NCI-H524 (cell line): Measurements from ENCODE around the gene H2BK1.

Experiments
- DNase-seq, 2 experiments: peaks; one replicate each; lab custom pipeline; 2025; lab: John Stamatoyannopoulos, UW

Gene H2BK1

DNA sequence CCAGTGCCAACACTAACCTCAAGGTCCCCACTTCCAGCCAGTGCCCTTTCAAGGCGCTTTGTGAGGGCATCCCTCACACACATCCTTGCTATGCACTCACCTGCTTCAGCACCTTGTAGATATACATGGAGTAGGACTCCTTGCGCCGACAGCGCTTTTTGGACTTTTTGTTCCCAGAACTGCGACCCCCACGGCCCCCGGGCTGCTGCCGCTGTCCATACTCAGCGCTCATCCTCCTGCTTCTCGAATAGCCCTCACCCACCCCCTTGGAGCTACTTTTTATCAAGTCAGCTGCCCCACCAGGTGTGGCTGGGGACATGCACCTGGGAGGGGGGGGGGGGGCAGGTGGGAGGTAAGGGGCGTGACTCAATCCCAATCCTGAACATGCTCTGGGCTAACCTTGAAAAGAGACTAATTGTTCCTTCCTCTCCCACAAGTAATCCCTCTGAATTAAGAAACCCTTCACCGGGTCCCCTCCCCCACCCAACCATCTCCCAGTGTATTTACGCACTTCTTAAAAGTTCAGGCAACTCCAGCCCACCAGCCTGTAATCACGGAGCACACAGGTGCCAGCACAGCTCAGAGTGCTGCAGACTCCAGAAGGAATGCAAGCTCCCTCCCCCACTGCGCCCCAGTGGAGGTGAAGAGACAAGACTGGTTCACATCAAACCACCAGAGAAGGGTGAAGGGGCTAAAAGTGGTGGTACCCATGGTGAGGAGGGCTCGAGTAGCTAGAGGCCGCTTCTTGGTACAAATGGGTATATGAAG lies at the start of gene H2BK1:
Gene H2BK1, minus strand, starts transcription at position 402 of the 768 bp plus-strand sequence. Its CDS starts 170 bp downstream, at position 232.
- no peak for DNase-seq

- no peak for DNase-seq
Observed at GRCh38 chr7:151257990-151258389, 47.7 kb upstream of the H2BK1 start.

GRCh38 chr7:151256410-151257045 lies 46.2 kb upstream of the H2BK1 start:
- no peak for DNase-seq

DNA sequence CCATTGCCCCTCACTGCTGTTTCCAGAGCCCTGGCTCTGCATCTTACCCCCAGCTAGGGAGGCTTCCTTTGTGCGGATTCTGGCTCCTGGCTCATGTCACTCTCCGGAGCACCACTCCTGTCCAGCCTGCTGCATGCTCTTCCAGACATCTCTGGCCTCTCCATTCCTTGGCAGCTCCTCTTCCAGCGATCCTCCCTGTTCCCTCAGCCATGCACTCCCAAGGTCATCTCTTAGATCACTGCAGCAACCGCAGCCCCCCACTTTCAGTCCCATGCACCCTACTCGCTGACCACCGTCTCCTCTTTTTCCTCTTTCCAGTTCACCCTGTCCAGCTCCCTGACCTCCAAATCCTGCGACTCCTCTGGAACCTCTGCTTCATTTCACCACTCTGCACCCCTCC lies 45.1 kb upstream of the H2BK1 start:
- DNase-seq = no peak

DNA sequence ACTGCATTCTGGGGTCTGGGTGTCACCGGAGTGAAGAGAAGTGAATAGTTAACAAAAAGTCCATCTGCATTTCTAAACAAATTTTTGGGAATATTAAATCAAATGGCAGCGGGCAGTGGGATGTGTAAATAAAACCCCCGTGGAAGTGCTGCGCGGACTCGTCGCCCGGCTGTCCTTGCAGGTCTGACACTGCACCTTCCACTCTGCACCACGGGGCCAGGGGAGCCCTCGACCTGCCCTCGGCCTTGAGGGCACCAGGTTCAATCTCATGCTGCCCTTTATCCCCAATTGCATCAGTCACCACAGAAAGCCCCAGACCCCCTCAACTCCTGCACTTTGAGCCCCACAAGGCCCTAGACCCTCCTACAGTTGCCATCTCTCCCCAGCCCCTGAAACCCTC lies 44.6 kb upstream of the H2BK1 start:
- no peak for DNase-seq

- no peak for DNase-seq
Observed at GRCh38 chr7:151254316-151254715, 44.0 kb upstream of the H2BK1 start.

DNA sequence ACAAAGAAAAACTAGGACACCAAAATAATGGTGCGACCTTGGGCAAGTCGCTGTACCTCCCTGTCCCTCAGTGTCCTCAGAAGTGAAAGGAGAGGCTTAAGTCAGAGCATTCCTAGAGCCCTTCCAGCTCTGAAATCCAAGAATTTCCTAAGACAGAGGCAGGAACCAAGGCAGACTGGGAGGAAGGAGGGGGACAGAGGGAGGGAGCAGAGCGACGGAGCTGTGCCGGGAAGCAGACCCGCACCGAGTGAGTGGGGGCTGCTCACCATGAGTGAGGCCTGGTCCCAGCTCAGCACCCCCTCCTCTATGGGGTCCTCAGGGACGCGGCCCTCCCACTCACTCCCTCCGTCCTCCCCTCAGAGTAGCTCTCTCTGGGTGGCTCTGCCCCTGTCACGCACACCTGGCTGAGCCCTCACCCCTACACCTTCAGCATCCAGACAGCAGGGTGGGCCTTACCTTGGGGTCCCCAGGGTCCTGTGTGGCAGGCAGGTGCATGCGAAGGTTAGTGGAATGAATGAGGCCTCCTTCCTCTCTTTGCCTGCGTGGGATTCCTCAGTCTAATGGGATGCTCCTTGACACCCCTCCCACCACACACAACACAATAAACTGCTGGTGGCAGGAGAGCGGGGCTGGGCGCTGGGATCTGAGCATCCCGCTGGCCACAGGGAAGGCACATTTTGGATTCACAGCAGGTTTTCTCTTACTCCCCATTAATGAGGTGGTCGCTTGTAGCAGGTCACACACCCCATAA lies 42.8 kb upstream of the H2BK1 start:
- no peak for DNase-seq

DNA sequence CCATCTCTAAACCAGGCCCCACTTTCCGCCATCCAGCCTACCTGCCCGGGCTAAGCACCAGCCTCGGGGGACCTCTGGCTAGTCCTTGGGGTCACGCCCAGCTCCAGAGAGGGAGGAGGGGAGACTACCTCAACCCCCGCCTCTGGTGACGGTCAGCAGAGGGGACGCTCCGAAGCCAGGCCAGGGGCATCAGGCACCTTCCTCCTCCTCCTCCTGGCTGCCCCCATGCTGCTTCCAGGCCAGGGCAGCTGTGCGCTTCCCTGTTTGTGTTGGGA lies 42.2 kb upstream of the H2BK1 start:
- no peak for DNase-seq

GRCh38 chr7:151251689-151252560 lies 41.6 kb upstream of the H2BK1 start:
- DNase-seq = peak; percentile 32 to 67

DNA sequence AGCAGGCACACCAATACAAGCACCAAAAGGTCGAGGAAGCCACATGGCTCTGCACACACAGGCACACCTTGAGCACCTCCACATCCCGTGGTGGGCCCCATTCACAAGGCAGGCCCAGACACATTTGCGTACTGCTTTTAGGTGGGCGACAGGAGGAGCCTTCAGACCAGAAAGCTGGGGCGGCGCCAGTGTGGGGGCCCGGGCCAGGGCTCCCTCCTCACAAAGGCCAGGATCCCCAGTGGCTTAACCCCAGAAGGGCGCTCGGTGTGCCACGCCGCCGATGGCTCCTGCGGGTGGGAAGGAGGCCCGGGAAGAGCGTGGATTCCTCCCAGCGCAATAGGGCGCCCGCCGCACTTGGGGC lies 41.0 kb upstream of the H2BK1 start:
- DNase-seq = peak in 1 of 2 experiments; percentile 32

DNA sequence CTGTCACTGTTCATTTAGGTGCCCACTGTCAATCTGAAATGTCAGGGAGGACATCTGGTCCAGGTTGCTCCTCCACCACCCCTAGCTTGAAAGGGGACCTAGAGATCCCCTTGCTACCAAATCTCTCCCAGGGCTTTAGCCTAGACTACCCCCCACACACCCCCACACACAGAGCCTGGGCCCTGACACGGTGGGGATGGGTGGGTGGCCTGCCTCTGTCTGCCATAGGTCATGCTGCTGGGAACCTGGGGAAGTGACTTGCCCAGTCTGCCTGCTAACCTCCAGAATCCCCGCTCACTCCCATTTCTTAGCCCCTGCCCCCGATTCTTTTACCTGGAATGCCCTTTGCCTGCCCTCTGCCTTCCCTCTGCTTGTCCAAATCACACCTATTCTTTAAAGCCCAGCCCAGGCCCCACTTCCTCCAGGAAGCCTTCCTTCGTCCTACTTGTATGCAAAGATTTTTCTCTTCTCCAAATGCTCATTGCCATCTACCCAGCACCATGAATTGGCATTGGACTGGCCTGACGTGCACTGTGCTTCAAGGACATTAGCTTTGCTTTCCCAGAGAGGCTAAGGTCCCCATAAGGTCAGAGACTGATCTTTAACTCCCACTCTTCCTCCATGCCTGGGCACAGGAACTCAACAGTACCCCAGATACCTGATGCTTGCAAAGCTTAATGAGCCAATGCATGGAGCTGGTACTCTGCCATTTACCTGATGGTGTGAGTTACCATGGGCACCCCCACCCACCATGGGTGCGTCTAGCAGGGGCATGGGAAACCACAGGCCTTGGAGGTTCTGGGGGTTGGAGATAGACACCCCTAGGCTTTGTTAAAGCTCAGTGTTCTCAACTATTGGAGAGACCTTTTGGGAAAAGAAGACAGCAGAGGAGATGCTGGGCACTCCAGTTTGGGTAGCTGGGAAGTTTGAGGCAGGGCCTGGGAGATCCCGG lies 40.2 kb upstream of the H2BK1 start:
- no peak for DNase-seq

DNA sequence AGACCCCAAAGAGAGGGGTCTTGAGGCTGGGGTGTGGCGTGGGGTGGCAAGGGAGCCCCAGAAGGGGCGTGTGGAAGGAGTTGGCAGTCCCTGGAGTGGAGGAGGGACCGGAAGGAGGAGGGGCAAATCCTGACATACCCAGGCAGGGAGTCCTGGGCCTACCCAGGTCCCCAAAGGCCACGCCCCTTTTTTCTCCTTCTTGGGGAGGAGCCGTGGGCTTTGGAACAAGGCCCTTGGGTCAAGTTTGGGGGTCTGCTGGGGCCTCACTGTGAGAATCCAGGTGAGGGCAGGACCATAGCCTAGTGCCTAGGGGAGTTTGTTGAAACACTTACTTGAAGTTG lies 39.4 kb upstream of the H2BK1 start:
- DNase-seq = no peak

DNA sequence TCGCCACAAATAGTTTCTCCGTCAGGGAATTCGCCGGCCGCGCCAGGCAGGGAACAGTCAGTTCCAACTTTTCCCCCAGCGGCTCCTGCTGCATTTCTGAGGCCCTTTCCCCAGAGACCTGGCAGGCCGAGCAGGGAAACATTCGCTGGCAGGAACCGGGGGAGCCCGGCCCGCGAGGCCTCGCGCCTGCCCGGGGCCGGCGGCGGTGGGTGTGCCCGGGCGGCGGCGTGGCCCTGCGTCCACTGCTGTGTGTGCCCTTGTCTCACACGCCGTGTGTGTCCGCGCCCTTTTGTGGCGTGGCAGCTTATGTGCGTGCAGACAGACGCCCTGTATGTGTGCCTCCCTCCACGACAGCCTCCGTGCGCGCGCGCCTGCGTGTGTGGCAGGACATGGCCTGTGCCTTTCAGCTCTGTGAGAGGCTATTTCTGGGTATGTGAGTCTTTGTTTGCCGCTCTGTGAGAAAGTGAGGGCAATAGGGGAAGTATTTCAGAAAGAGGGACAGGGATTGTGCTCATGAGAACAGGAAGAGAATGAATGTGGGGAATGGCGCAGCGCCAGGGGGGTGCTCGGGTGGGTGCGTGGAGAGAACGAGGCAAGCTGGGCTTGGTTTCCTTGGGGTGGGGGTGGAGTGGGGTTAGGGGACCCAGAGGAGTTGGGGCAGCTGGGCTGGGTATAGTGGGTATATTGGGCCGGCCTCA lies 38.9 kb upstream of the H2BK1 start:
- DNase-seq = peak in 1 of 2 experiments; percentile 33

- peak; percentile 32 to 39 for DNase-seq
Observed at GRCh38 chr7:151248346-151249033, 38.2 kb upstream of the H2BK1 start, which contains the start of gene SMARCD3. SMARCD3 (minus strand) TSS chr7:151248694; CDS start chr7:151248562, 132 bp downstream.

- peak; percentile 31 to 38 for DNase-seq
Observed at GRCh38 chr7:151247611-151248345, 37.5 kb upstream of the H2BK1 start.

DNA sequence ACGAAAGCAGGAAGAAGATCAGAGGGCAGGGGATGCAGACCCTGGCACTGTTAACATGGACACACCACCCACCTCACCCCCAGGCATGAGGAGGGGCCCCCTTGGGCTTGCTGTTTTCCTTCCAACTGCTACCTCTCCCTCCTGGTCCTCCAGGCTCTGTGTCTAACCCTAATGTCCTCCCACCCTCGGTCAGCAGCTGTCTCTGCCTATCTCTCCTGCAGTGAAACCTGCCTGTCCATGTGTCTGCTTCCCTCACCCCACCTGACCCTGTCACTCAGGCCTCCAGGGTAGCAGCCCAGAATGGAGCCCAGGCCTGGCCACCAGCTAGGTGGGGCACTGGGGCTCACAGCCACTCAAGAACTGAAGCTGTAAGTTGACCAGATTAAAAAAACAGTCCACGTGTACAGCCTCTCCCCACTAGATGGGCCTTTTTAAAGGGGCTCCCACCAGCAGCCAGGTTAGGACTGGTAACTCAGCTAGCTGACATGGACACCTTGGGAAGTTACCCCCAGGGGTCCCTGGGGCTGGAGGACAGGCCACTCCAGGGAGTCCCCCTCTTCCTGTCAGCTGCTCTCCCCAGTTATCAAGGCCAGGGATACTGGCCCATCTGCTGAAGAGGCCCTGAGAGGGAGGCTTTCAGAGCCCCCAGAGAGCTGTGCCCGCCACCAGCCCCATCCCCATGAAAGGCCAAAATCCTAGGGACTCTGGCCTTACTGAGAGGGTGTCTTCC lies 36.7 kb upstream of the H2BK1 start:
- peak in 1 of 2 experiments; percentile 55 for DNase-seq

- DNase-seq = peak in 1 of 2 experiments; percentile 38
Observed at GRCh38 chr7:151246102-151246850, 36.0 kb upstream of the H2BK1 start.
